H9 (cell line): ENCODE results near the gene IMMP2L. TPM values are rescaled to one million over a fixed set of nuclear protein-coding genes. Genes with fewer than 3 reads are reported as not detected.

Experiments
- DNase-seq: peaks from one replicate; pipeline ENCODE4 v3.0.0-alpha.2; 2017
- H2AFZ ChIP-seq: one replicate; pipeline ENCODE4 v1.6.1; 2013; ENCODE audit warnings: mild to moderate bottlenecking, low read length, control low read depth, moderate library complexity
- H2AK5ac ChIP-seq: 2 replicates; pipeline ENCODE4 v1.6.1; 2013; ENCODE audit warnings: low read length, control low read depth, mixed read lengths; ENCODE audit not compliant: insufficient read length
- H2BK120ac ChIP-seq: one replicate; pipeline ENCODE4 v1.6.1; 2013; ENCODE audit warnings: low read depth, mild to moderate bottlenecking, low read length, control low read depth, inconsistent platforms; ENCODE audit not compliant: poor library complexity, severe bottlenecking
- H2BK12ac ChIP-seq: 2 replicates; pipeline ENCODE4 v1.6.1; 2013; ENCODE audit warnings: low read length, control low read depth, mixed read lengths, low read depth; ENCODE audit not compliant: insufficient read length
- H2BK15ac ChIP-seq: 2 replicates; pipeline ENCODE4 v1.6.1; 2013; ENCODE audit warnings: low read depth, low read length, control low read depth
- H2BK20ac ChIP-seq: one replicate; pipeline ENCODE4 v1.6.1; 2013; ENCODE audit warnings: low read depth, mild to moderate bottlenecking, low read length, control low read depth, inconsistent platforms; ENCODE audit not compliant: poor library complexity, severe bottlenecking
- H2BK5ac ChIP-seq: 2 replicates; pipeline ENCODE4 v1.6.1; 2013; ENCODE audit warnings: low read length, control low read depth, mixed read lengths; ENCODE audit not compliant: insufficient read length
- H3K14ac ChIP-seq: 2 replicates; pipeline ENCODE4 v1.6.1; 2013; ENCODE audit warnings: low read length, control low read depth; ENCODE audit not compliant: insufficient read depth
- H3K18ac ChIP-seq: 2 replicates; pipeline ENCODE4 v1.6.1; 2013; ENCODE audit warnings: low read depth, mild to moderate bottlenecking, mixed read lengths, low read length, control low read depth; ENCODE audit not compliant: insufficient read length
- H3K23ac ChIP-seq: 2 replicates; pipeline ENCODE4 v1.6.1; 2013; ENCODE audit warnings: low read length, control low read depth, mixed read lengths, low read depth; ENCODE audit not compliant: insufficient read length
- H3K23me2 ChIP-seq: 2 replicates; pipeline ENCODE4 v1.6.1; 2013; ENCODE audit warnings: low read depth, mild to moderate bottlenecking, mixed read lengths, low read length, control low read depth; ENCODE audit not compliant: insufficient read length, poor library complexity, severe bottlenecking
- H3K27ac ChIP-seq: 2 replicates; pipeline ENCODE4 v1.5.1; 2013; ENCODE audit warnings: low read length, control low read depth, mixed read lengths, low read depth; ENCODE audit not compliant: insufficient read length
- H3K27me3 ChIP-seq: 2 replicates; pipeline ENCODE4 v1.6.1; 2013; ENCODE audit warnings: low read length, control low read depth, inconsistent platforms; ENCODE audit not compliant: insufficient read depth
- H3K4ac ChIP-seq: 2 replicates; pipeline ENCODE4 v1.6.1; 2013; ENCODE audit warnings: low read depth, mild to moderate bottlenecking, control low read depth, inconsistent platforms, low read length, moderate library complexity
- H3K4me1 ChIP-seq: 2 replicates; pipeline ENCODE4 v1.6.1; 2013; ENCODE audit warnings: low read length, control low read depth, inconsistent platforms; ENCODE audit not compliant: insufficient read depth
- H3K4me2 ChIP-seq: 2 replicates; pipeline ENCODE4 v1.6.1; 2013; ENCODE audit warnings: low read length, control low read depth, mixed read lengths; ENCODE audit not compliant: insufficient read length, insufficient read depth
- H3K56ac ChIP-seq: 2 replicates; pipeline ENCODE4 v1.6.1; 2013; ENCODE audit warnings: low read depth, mild to moderate bottlenecking, mixed read lengths, low read length, control low read depth; ENCODE audit not compliant: insufficient read length
- H3K79me1 ChIP-seq: 2 replicates; pipeline ENCODE4 v1.6.1; 2013; ENCODE audit warnings: low read depth, mild to moderate bottlenecking, moderate library complexity, low read length, control low read depth, inconsistent platforms; ENCODE audit not compliant: insufficient read depth, poor library complexity, severe bottlenecking
- H3K79me2 ChIP-seq: 2 replicates; pipeline ENCODE4 v1.6.1; 2013; ENCODE audit warnings: low read length, control low read depth, inconsistent platforms; ENCODE audit not compliant: insufficient read depth
- H3K9ac ChIP-seq: 2 replicates; pipeline ENCODE4 v1.6.1; 2013; ENCODE audit warnings: low read length, control low read depth, mixed read lengths; ENCODE audit not compliant: insufficient read length; ENCODE audit errors: extremely low read depth
- H3K9me3 ChIP-seq: one replicate; pipeline ENCODE4 v1.6.1; 2013; ENCODE audit warnings: low read depth, low read length, inconsistent platforms; ENCODE audit not compliant: control insufficient read depth
- H3T11ph ChIP-seq: one replicate; pipeline ENCODE4 v1.6.1; 2013; ENCODE audit warnings: mild to moderate bottlenecking, low read length, control low read depth, inconsistent platforms
- H4K20me1 ChIP-seq: one replicate; pipeline ENCODE4 v1.6.1; 2013; ENCODE audit not compliant: control insufficient read depth, insufficient read length, insufficient read depth
- H4K5ac ChIP-seq: 2 replicates; pipeline ENCODE4 v1.6.1; 2013; ENCODE audit warnings: low read depth, mild to moderate bottlenecking, mixed read lengths, low read length, control low read depth; ENCODE audit not compliant: insufficient read length
- H4K8ac ChIP-seq: replicated peaks from 2 replicates; pipeline ENCODE4 v1.6.1; 2013; ENCODE audit warnings: low read length, control low read depth, mixed read lengths, low read depth; ENCODE audit not compliant: insufficient read length
- H4K91ac ChIP-seq: 2 replicates; pipeline ENCODE4 v1.6.1; 2013; ENCODE audit warnings: low read depth, mild to moderate bottlenecking, moderate library complexity, mixed read lengths, low read length, control low read depth; ENCODE audit not compliant: insufficient read length
- H3K27ac Mint-ChIP-seq, 3 experiments: 2 replicates in 2 of 3; 3 replicates in 1 of 3; pipeline ENCODE4 v1.8.0; 2020 to 2021; ENCODE audit warnings: mixed read lengths in 3 of 3, mild to moderate bottlenecking in 1 of 3, moderate library complexity in 1 of 3
- H3K27me3 Mint-ChIP-seq: 2 replicates; pipeline ENCODE4 v1.8.0; 2021; ENCODE audit warnings: low read depth, mild to moderate bottlenecking, moderate library complexity, mixed read lengths
- H3K36me3 Mint-ChIP-seq, 3 experiments: 2 replicates in 2 of 3; 3 replicates in 1 of 3; pipeline ENCODE4 v1.8.0; 2020 to 2021; ENCODE audit warnings: low read depth in 3 of 3, mixed read lengths in 3 of 3; ENCODE audit not compliant: insufficient read depth in 1 of 3
- H3K4me1 Mint-ChIP-seq, 2 experiments: 2 replicates each; pipeline ENCODE4 v1.8.0; 2020; ENCODE audit warnings: mixed read lengths in 2 of 2
- H3K4me3 Mint-ChIP-seq, 2 experiments: 2 replicates in 1 of 2; 3 replicates in 1 of 2; pipeline ENCODE4 v1.8.0; 2020 to 2021; ENCODE audit warnings: mild to moderate bottlenecking in 2 of 2, mixed read lengths in 2 of 2, moderate library complexity in 1 of 2
- H3K9me3 Mint-ChIP-seq, 2 experiments: 2 replicates in 1 of 2; 3 replicates in 1 of 2; pipeline ENCODE4 v1.8.0; 2020; ENCODE audit warnings: mild to moderate bottlenecking in 2 of 2, mixed read lengths in 2 of 2, moderate library complexity in 1 of 2
- CTCF ChIP-seq: fragments of 200-600 bp; sonication (generic); conservative IDR thresholded peaks from 3 replicates; pipeline ENCODE4 v1.8.0; 2021; ENCODE audit warnings: antibody characterized with exemption, mild to moderate bottlenecking
- WGBS: extraction: QIAGEN DNeasy Blood & Tissue Kit; methylation state at CpG from one replicate; pipeline ENCODE4 v1.1.7; 2013; ENCODE audit warnings: missing lambda C conversion rate, low lambda C conversion rate, mixed read lengths; ENCODE audit not compliant: insufficient read length; ENCODE audit errors: extremely low coverage; 5-methylcytosine and 5-hydroxymethylcytosine counted together
- total RNA-seq: library from RNA; stranded (reverse); gene quantifications from 2 replicates; pipeline ENCODE4 v1.2.1, GENCODE V29; 2021

The IMMP2L gene
- total RNA-seq, 1 experiment from 2014 or later = 14.7 TPM

- H4K91ac ChIP-seq = no peak overlapping the region
- H3K4ac ChIP-seq = no peak overlapping the region
- H2BK15ac ChIP-seq = no peak overlapping the region
- H3K23me2 ChIP-seq = no peaks in the 10 kb centered on the region
- no peak overlapping the region for H3K18ac ChIP-seq
- no peak overlapping the region for H3K14ac ChIP-seq
- H3K27ac Mint-ChIP-seq = no peak overlapping the region
- no peak for DNase-seq
- no peaks in the 10 kb centered on the region for H3K79me1 ChIP-seq
- no peak overlapping the region for H2BK20ac ChIP-seq
- no peak overlapping the region for H4K5ac ChIP-seq
- H2BK120ac ChIP-seq = no peak overlapping the region
- H3K27ac ChIP-seq = no peak overlapping the region
- no peaks in the 10 kb centered on the region for H3K9me3 Mint-ChIP-seq
- no peak overlapping the region for H2BK5ac ChIP-seq
- WGBS = no CpG with 5 or more reads among the region's 3 CpGs
- H3K27me3 Mint-ChIP-seq = no peaks in the 10 kb centered on the region
- no peaks in the 10 kb centered on the region for H3K4me1 ChIP-seq
- no peak overlapping the region for H2BK12ac ChIP-seq
- peaks cover 6 to 8% of the 10 kb centered on the region in 2 experiments for H3K4me1 Mint-ChIP-seq
- no peaks in the 10 kb centered on the region for H3K79me2 ChIP-seq
- H3K23ac ChIP-seq = no peak overlapping the region
- no peak overlapping the region for H2AK5ac ChIP-seq
- no peak overlapping the region for H3K9ac ChIP-seq
- no peaks in the 10 kb centered on the region for H3K9me3 ChIP-seq
- H2AFZ ChIP-seq = no peak overlapping the region
- no peak overlapping the region for H4K8ac ChIP-seq
- TF ChIP-seq CTCF = no peak
- H4K20me1 ChIP-seq = no peaks in the 10 kb centered on the region
- H3K4me3 Mint-ChIP-seq = no peak overlapping the region
- H3T11ph ChIP-seq = no peak overlapping the region
- H3K27me3 ChIP-seq = no peaks in the 10 kb centered on the region
- no peak overlapping the region for H3K56ac ChIP-seq
- no peaks in the 10 kb centered on the region for H3K36me3 Mint-ChIP-seq
- H3K4me2 ChIP-seq = no peak overlapping the region
These were observed 917.2 kb downstream of the IMMP2L start for GRCh38 chr7:110645060-110645459.
